HG03159 (cell line): ENCODE results near the gene DGKI.

Experiments used
- ATAC-seq: cut with Tn5 transposase; IDR thresholded peaks from one replicate; pipeline ENCODE4 v1.9.1; 2021; ENCODE audit warnings: mild to moderate bottlenecking, moderate library complexity; ENCODE audit not compliant: unreplicated experiment

The DGKI gene

GRCh38 chr7:137609500-137609899 lies 237.3 kb downstream of the DGKI start:
- no peak for ATAC-seq

- ATAC-seq = no peak
Measured at GRCh38 chr7:137606061-137606674, 240.6 kb downstream of the DGKI start.

GRCh38 chr7:137603043-137603442 lies 243.7 kb downstream of the DGKI start:
- ATAC-seq = no peak

- no peak for ATAC-seq
Measured at GRCh38 chr7:137601642-137602041, 245.1 kb downstream of the DGKI start.

- no peak for ATAC-seq
Measured at GRCh38 chr7:137597856-137598255, 248.9 kb downstream of the DGKI start.

- ATAC-seq = no peak
Measured at GRCh38 chr7:137593115-137593711, 253.6 kb downstream of the DGKI start.

- ATAC-seq = peak; percentile 65
Measured at GRCh38 chr7:137592232-137592896, 254.4 kb downstream of the DGKI start.

GRCh38 chr7:137591421-137591837 lies 255.3 kb downstream of the DGKI start:
- ATAC-seq = no peak

- ATAC-seq = no peak
Measured at GRCh38 chr7:137590756-137591305, 255.9 kb downstream of the DGKI start.

GRCh38 chr7:137590071-137590755 lies 256.6 kb downstream of the DGKI start:
- ATAC-seq = no peak

GRCh38 chr7:137587326-137587725 lies 259.4 kb downstream of the DGKI start:
- ATAC-seq = no peak

GRCh38 chr7:137585591-137585990 lies 261.2 kb downstream of the DGKI start:
- no peak for ATAC-seq

- no peak for ATAC-seq
Measured at GRCh38 chr7:137583172-137583571, 263.6 kb downstream of the DGKI start.

GRCh38 chr7:137579913-137580640 lies 266.7 kb downstream of the DGKI start:
- ATAC-seq = no peak

- no peak for ATAC-seq
Measured at GRCh38 chr7:137578541-137578940, 268.2 kb downstream of the DGKI start.

GRCh38 chr7:137577184-137577583 lies 269.6 kb downstream of the DGKI start:
- ATAC-seq = no peak

GRCh38 chr7:137576481-137576880 lies 270.3 kb downstream of the DGKI start:
- ATAC-seq = no peak

GRCh38 chr7:137574812-137575211 lies 272.0 kb downstream of the DGKI start:
- no peak for ATAC-seq

- no peak for ATAC-seq
Measured at GRCh38 chr7:137572056-137572784, 274.6 kb downstream of the DGKI start.

GRCh38 chr7:137564677-137565076 lies 282.1 kb downstream of the DGKI start:
- ATAC-seq = no peak
